GM18511 (cell line): Measurements from ENCODE around the gene SPATA2L.
A peak's percentile ranks its signal among the peaks of the same experiment; 100 is the strongest.
"Not testable (repeated sequence)": the region's sequence is repeated elsewhere in the genome, so short reads cannot be mapped to it uniquely, and the experiment has no call there.

Experiments
- ATAC-seq: cut with Tn5 transposase; IDR thresholded peaks from one replicate; pipeline ENCODE4 v1.9.1; 2021; ENCODE audit warnings: mild to moderate bottlenecking, moderate library complexity; ENCODE audit not compliant: unreplicated experiment

Gene SPATA2L

GRCh38 chr16:89691986-89692569 lies 9.4 kb downstream of the SPATA2L start:
- ATAC-seq: no peak

DNA sequence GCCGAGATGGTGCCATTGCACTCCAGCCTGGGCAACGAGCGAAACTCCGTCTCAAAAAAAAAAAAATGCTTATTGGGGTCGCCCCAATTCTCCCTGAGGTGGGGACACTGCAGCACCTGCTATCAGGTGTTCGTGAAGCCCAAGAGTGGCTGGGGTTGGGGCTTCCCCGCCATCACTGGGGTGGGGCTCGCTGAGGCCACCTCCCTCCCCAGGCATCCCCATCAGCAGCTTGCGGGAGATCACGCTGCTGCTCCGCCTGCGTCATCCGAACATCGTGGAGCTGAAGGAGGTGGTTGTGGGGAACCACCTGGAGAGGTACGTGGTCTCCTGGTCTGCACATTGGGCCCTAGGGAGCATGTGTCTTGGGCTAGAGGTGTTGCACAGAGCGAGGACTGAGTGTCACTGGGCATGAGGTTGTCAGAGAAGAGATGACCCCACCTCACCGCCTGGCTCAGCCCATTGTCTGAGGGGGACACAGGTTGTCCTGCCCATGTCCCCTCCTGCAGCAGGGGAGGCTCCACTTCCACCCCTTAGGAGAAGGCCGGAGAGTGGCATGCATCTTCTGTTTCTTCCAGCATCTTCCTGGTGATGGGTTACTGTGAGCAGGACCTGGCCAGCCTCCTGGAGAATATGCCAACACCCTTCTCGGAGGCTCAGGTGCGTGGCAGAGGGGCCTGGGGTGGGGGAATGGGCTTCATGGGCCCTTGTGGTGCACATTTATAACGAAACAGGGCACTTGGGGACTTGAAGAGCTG lies 10.1 kb downstream of the SPATA2L start:
- ATAC-seq: no peak

DNA sequence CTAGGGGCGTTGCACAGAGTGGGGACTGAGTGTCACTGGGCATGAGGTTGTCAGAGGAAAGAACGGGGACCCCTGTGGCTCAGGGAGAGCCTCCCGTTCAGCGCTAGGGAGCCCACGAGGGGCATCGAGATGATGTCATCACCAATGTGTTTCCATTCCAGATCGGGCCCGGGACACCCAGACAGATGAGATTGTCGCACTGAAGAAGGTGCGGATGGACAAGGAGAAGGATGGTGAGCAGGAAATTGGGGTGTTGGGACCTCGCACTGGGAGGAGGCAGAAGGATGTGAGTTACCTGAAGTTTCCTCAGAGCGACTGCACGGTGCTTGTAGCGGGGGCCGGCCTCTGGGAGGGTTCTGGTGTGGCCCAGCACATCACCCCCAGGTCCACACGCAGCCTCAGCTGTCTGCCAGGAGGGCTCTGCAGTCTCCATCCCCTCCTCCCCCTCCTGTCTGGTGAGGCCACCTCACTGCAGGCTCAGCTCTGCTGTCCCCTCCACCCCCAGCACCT lies 11.1 kb downstream of the SPATA2L start:
- ATAC-seq: no peak

DNA sequence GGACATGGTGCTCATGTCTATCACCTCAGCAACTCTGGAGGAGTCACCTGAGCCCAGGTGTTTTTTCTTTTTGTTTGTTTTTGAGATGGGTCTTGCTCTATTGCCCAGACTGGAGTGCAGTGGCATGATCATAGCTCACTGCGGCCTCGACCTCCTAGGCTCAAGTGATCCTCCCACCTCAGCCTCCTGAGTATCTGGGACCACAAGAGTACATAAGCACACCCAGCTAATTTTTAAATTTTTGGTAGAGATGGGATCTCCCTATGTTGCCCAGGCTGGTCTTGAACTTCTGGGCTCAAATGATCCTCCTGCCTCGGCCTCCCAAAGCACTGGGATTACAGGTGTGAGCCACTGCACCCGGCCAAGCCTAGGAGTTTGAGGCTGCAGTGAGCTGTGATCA lies 11.9 kb downstream of the SPATA2L start:
- not testable (repeated sequence) for ATAC-seq

DNA sequence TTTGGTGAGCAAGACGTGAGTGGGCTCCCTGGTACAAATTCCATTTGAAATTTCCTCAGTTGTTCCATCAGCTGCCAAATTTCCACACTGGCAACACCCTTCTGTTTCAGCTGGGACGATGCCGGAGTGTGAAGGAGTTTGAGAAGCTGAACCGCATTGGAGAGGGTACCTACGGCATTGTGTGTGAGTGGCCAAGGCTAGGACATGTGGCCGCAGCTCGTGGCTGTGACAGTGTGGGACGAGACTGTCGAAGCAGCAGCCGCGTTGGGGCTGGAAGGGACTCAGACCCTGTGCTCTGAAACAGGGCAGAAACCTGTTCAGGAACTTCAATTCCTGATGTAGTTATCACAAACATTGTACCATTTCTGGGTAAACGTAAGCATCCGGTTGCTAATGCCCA lies 12.4 kb downstream of the SPATA2L start:
- no peak for ATAC-seq

GRCh38 chr16:89688395-89688794 lies 13.1 kb downstream of the SPATA2L start:
- ATAC-seq: no peak

DNA sequence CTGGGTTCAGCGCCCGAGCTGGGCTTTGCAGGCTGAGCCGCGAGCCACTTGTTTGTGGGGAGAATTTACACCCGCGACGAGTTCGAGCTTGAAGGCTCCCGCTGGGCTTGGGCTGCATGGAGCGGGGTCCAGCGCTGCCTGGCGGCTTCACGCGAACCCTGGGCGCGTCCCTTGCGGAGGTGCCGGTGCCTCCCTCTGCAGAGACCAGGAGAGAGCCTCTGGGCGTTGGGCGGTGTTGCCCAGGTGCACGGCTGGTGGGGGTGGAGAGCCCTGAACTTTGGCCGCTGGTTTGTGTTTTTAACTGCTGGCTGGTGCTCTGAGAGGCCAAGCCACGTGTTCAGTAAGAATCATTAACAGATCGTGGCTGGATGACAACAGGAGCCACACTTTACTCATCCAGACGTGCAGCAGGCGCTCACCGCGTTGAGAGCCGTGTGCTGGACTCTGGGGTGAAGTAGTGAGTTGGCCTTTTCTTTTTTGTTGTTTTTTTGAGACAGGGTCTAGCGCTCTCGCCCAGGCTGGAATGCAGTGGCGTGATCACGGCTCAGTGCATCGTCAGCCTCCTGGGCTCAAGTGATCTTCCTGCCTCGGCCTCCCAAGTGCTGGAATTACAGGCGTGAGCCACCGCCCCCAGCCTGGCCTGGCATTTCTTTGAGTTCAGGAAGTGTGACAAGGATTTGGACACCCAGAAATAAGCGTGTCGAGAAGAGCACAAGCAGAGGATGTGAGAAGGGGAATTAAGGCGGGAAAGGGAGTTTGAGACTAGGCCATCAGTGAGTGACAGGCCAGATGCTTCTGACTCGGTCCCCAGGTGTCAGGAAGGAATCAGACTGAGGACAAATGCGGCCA lies 14.2 kb downstream of the SPATA2L start:
- ATAC-seq: peak; percentile 64

DNA sequence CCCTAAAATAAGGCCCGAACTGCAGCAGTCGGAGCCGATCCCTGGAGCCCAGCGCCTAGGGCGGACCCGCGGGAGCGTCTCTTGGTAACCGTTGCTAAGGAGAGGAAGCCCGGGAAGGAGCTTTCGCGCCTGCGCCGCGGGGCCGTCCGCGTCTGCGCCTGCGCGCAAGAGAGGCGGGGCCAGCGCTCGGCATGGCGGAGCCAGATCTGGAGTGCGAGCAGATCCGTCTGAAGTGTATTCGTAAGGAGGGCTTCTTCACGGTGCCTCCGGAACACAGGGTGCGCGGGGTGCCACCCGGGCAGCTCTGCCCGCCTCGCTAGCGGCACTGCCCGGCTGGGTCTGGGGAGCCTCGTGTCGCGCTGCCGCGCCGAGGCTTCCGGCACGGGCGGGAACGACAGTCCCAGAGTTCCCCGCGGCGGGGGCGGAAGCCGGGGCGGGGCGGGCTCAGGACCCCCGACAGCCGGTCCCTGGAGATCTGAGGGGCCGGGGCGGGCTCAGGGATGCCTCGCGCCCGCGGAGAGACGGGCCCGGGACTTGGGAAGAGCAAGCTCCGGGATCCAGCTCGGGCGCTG lies 14.9 kb downstream of the SPATA2L start, which contains the start of gene CDK10:
Gene CDK10, plus strand, starts transcription at position 170 of the 572 bp plus-strand sequence. Its CDS starts 22 bp downstream, at position 192.
- peak; percentile 85 for ATAC-seq

- no peak for ATAC-seq
Measured at GRCh38 chr16:89685916-89686315, 15.6 kb downstream of the SPATA2L start.

GRCh38 chr16:89678258-89678657 lies 23.2 kb downstream of the SPATA2L start:
- ATAC-seq: no peak

- ATAC-seq: no peak
Measured at GRCh38 chr16:89672177-89672941, 29.1 kb downstream of the SPATA2L start.

DNA sequence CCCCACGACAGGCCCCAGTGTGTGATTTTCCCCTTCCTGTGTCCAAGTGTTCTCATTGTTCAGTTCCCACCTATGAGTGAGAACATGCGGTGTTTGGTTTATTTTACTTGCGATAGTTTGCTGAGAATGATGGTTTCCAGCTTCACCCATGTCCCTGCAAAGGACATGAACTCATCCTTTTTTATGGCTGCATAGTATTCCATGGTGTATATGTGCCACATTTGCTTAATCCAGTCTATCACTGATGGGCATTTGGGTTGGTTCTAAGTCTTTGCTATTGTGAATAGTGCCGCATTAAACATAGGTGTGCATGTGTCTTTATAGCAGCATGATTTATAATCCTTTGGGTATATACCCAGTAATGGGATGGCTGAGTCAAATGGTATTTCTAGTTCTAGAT lies 29.9 kb downstream of the SPATA2L start:
- ATAC-seq: not testable (repeated sequence)

DNA sequence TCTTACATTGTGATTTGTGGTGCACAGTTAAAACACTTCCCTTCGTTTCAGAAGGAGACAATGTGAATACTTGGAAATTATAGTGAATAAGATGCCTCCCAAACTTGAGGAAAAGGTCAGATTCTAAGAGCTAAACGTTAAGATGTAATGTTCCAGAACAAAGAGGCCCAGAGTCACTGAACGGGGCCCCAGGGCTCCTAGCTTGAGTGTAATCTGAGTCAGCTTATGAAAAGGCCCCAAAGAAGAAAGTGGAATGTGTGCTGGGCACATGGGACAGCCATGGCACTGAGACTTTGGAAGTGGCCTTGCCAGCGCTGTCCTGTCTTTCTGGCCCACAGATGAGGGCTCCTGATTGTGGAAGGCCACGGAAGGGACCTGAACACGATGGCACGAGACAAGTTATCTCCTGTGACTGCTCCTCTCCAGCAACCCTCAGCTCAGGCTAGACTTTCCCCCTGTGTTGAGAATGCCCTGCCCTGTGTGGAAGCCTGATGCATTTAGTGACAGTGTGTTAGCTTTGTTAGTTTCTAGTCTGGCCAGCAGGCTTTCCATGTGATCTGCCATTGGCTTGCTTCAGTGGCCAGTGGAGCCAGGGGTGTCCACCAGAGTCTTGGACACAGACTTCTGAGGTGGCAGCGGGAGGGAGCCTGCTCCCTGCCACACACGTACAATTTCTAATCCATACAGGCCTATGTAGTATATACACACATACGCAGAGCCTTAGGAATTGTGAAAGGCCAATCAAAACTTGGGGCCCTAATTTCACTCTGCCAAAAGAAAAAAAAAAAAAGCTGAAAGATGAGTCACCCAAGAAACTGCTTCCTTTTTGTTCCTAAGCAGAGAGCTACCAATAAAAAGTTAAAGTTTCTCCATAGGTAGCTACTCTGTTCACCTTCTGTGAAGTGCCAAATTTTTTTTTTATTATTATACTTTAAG lies 30.7 kb downstream of the SPATA2L start:
- ATAC-seq: no peak

DNA sequence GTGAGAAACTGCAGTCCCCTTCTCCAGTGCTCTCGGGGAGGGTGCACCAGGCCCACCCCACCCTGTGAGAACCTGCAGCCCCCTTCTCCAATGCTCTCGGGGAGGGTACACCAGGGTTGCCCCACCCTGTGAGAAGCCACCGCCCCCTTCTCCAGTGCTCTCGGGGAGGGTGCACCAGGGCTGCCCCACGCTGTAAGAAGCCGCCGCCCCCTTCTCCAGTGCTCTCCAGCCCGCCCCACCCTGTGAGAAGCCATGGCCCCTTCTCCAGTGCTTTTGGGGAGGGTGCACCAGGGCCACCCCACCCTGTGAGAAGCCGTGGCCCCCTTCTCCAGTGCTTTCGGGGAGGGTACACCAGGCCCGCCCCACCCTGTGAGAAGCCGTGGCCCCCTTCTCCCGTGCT lies 31.8 kb downstream of the SPATA2L start:
- ATAC-seq: no peak

GRCh38 chr16:89668790-89669158 lies 32.7 kb downstream of the SPATA2L start:
- ATAC-seq: no peak

DNA sequence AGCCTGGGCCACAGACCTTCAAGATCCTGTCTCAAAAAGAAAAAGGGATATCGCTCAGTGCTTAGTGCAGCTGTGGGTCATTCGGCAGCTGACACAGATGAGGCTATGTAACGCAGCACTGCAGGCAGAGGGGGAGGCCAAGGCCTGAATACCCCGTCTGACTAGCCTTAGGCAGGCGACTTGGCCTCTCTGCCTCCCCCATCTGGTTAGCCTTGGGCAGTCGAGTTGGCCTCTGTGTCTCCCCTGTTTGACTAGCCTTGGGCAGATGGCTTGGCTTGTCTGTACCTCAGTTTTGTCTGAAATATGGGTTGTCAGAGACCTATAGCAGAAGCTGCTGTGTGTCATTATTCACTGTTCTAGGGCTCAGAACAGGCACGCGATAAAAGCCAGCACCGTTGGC lies 33.9 kb downstream of the SPATA2L start:
- no peak for ATAC-seq

DNA sequence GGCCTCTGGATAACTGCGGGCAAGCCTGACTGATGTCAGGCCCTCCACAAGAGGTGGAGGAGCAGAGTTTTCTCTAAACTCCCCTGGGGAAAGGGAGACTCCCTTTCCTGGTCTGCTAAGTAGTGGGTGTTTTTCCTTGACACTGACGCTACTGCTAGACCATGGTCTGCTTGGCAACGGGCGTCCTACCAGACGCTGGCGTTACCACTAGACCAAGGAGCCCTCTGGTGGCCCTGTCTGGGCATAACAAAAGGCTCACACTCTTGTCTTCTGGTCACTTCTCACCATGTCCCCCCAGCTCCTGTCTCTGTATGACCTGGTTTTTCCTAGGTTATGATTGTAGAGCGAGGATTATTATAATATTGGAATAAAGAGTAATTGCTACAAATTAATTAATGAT lies 34.5 kb downstream of the SPATA2L start:
- not testable (repeated sequence) for ATAC-seq

- not testable (repeated sequence) for ATAC-seq
Measured at GRCh38 chr16:89664238-89664637, 37.3 kb downstream of the SPATA2L start.

DNA sequence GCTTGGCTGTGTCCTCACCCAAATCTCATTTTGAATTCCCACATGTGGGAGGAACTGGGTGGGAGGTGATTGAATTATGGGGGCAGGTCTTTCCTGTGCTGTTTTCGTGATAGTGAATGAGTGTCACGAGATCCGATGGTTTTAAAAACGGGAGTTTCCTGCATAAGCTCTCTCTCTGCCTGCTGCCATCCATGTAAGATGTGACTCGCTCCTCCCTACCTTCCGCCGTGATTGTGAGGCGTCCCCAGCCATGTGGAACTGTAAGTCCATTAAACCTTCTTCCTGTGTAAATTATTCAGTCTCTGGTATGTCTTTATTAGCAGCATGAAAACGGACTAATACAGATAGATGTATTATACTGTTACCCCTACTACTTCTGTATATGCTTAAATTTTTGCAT lies 40.3 kb downstream of the SPATA2L start:
- no peak for ATAC-seq
